GM18858 (cell line): ENCODE measurements around the gene ATAD3C.
"Not testable (repeated sequence)": the region's sequence is repeated elsewhere in the genome, so short reads cannot be mapped to it uniquely, and the experiment has no call there.

Experiments used
- ATAC-seq: cut with Tn5 transposase; IDR thresholded peaks from one replicate; pipeline ENCODE4 v1.9.1; 2021; ENCODE audit not compliant: unreplicated experiment

ATAD3C gene

GRCh38 chr1:1418464-1419362 is 30.8 kb upstream of the ATAD3C start:
- ATAC-seq: no peak

- ATAC-seq: no peak
These were observed 30.1 kb upstream of the ATAD3C start for GRCh38 chr1:1419363-1419812.

GRCh38 chr1:1419813-1420653 is 29.5 kb upstream of the ATAD3C start:
- ATAC-seq: no peak

- no peak for ATAC-seq
These were observed 28.8 kb upstream of the ATAD3C start for GRCh38 chr1:1420654-1421141.

GRCh38 chr1:1421147-1421906 is 28.2 kb upstream of the ATAD3C start, which contains the start of gene ANKRD65:
ANKRD65 (minus strand) TSS chr1:1421276; CDS start chr1:1421005, 271 bp downstream.
- no peak for ATAC-seq

GRCh38 chr1:1421907-1422464 is 27.5 kb upstream of the ATAD3C start:
- no peak for ATAC-seq

- no peak for ATAC-seq
These were observed 26.8 kb upstream of the ATAD3C start for GRCh38 chr1:1422465-1423244.

GRCh38 chr1:1423245-1423597 is 26.3 kb upstream of the ATAD3C start:
- ATAC-seq: no peak

- no peak for ATAC-seq
These were observed 24.8 kb upstream of the ATAD3C start for GRCh38 chr1:1424707-1425106.

- ATAC-seq: no peak
These were observed 24.1 kb upstream of the ATAD3C start for GRCh38 chr1:1425426-1425752.

GRCh38 chr1:1425753-1426495 is 23.6 kb upstream of the ATAD3C start:
- ATAC-seq: no peak

- ATAC-seq: no peak
These were observed 22.9 kb upstream of the ATAD3C start for GRCh38 chr1:1426496-1427105.

GRCh38 chr1:1427106-1427819 is 22.2 kb upstream of the ATAD3C start:
- no peak for ATAC-seq

GRCh38 chr1:1427820-1428148 is 21.7 kb upstream of the ATAD3C start:
- no peak for ATAC-seq

- ATAC-seq: no peak
These were observed 21.3 kb upstream of the ATAD3C start for GRCh38 chr1:1428174-1428573.

GRCh38 chr1:1428967-1429366 is 20.5 kb upstream of the ATAD3C start:
- not testable (repeated sequence) for ATAC-seq

- no peak for ATAC-seq
These were observed 19.8 kb upstream of the ATAD3C start for GRCh38 chr1:1429671-1430073.
